WI38 (cell line): ENCODE data around the gene CDKN1C.

Experiments used
- H3K4me3 ChIP-seq: 2 replicates; pipeline ENCODE4 v1.5.1; 2011; ENCODE audit warnings: low read depth, mild to moderate bottlenecking, control low read depth, low read length
- CTCF ChIP-seq: IDR thresholded peaks from 2 replicates; pipeline ENCODE4 v1.5.1; 2012; ENCODE audit warnings: low read depth, mild to moderate bottlenecking, control low read depth, low read length

CDKN1C gene

GRCh38 chr11:2878782-2879181 is 6.8 kb downstream of the CDKN1C start:
- TF ChIP-seq CTCF = no peak
- no peak overlapping the region for H3K4me3 ChIP-seq

GRCh38 chr11:2877474-2877873 is 8.1 kb downstream of the CDKN1C start:
- H3K4me3 ChIP-seq = no peak overlapping the region
- no peak for TF ChIP-seq CTCF

GRCh38 chr11:2874963-2875362 is 10.6 kb downstream of the CDKN1C start:
- H3K4me3 ChIP-seq = no peak overlapping the region
- no peak for TF ChIP-seq CTCF

GRCh38 chr11:2870969-2871680 is 14.4 kb downstream of the CDKN1C start:
- H3K4me3 ChIP-seq = no peak overlapping the region
- TF ChIP-seq CTCF = no peak

GRCh38 chr11:2870460-2870859 is 15.1 kb downstream of the CDKN1C start:
- no peak overlapping the region for H3K4me3 ChIP-seq
- TF ChIP-seq CTCF = no peak

GRCh38 chr11:2869561-2870427 is 15.8 kb downstream of the CDKN1C start:
- no peak overlapping the region for H3K4me3 ChIP-seq
- TF ChIP-seq CTCF = no peak

GRCh38 chr11:2869134-2869526 is 16.4 kb downstream of the CDKN1C start:
- H3K4me3 ChIP-seq = no peak overlapping the region
- no peak for TF ChIP-seq CTCF
